Measurements from ENCODE around the gene GOLGA6L9.
"Not testable (repeated sequence)": the region's sequence is repeated elsewhere in the genome, so short reads cannot be mapped to it uniquely, and the experiment has no call there.

Gene GOLGA6L9

DNA sequence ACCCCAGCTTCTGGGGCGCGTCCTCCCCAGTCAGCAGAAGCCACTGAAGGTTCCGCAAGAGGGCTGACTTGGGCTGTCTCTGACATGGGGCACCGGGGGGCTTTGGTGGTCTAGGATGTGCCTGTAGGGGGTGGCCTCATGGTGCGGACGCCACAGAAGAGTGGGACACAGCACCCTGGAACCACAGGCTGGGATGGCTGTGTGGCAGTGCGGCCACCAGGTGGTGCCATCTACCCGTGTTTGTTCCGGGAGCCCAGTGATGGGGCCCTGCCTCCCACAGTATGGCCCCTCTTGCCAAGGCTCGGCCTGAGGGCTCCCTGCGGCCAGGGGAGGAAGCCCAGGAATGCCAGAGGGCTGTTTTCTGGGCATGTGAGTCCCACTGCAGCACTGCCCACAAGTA, 38.6 kb downstream of the GOLGA6L9 start:
- DNase-seq (ENCODE audit: low read depth in 2 of 2): not testable (repeated sequence)

DNA sequence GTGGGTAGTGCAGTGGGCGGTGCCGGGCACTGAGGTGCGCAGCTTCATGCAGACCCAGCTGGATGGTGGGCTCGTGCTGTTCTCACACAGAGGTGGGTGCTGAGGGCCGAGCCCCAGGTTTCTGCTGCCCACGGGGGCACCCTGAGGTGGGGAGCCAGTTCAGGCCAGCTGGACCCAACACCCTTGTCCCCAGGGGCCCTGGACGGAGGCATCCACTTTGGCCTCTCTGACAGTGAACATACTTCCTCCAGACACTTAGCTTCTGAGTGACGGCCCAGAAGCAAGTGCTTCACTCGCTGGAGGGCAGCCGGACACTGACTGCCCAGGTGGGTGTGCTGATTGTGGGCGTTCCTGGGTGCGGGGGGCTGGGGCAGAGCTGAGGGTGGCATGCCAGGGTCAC, 39.8 kb downstream of the GOLGA6L9 start:
- not testable (repeated sequence) for DNase-seq (ENCODE audit: low read depth in 2 of 2)

DNA sequence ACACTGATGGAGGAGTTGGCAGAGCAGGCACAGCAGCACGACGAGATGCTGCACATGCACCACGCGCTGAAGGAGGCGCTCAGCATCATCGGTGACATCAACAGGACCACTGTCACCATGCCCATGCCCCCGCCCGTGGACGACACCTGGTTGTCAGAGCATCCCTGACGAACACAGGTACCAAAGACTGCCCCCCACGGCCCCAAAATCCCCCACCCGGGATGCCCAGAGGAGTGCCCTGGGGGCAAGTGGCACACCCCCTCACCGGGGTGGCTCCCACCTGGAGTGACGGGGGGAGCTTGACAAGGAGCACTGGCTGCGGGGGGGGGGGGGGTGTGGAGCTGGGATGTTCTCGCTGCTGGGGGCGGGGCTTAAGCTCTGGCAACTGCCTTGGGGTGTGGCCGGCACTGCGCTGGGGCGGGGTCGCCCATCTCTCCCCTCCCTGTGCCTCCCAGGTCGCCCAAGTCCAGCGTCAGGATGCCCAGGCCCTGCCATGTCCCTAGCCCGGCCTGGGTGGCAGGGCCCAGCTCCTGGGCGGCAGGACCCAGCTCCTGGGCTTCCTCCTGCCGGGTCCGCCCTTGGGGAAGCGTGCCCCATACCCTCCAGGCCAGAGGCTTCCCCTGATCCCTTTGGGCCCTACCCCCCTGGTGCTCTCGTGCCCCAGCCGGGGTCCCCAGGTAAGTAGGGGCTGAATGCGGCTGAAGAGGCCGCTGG, 42.8 kb downstream of the GOLGA6L9 start:
- DNase-seq (ENCODE audit: low read depth in 2 of 2): not testable (repeated sequence)

DNA sequence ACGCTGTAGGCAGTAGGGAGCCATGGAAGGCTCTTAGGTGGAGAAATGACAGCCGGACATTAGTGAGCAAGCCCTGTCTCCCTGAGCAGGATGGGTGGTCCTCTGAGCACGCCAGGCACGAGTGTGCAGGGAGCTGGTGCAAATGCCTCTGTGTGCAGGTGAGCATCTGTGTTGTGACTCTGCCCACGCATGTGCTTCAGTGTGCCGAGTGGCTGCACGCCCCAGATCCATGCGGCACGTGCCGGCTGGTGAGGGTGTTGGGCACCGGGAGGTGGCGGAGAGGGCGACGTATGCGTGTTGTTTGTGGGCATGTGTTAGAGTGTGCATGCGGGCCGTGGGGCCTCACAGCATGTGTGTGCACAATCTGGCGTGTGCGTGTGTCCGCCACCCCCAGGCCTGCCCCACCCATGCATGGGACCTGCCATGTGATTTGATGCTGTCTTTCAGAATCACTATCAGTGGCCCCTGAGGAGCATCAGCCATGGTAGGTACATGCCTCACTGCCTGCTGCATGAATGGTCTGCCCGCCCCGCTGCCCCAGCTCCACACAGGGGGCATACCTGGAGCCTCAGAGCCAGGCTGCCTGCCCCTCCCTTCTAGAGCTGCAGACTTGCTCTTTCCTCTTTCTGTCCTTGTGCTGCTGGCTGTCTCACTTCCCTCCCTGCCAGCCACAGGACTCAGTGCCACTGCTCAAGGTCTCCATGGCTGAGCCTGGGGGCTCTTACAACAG, 45.1 kb downstream of the GOLGA6L9 start:
- DNase-seq (ENCODE audit: low read depth in 2 of 2): not testable (repeated sequence)

DNA sequence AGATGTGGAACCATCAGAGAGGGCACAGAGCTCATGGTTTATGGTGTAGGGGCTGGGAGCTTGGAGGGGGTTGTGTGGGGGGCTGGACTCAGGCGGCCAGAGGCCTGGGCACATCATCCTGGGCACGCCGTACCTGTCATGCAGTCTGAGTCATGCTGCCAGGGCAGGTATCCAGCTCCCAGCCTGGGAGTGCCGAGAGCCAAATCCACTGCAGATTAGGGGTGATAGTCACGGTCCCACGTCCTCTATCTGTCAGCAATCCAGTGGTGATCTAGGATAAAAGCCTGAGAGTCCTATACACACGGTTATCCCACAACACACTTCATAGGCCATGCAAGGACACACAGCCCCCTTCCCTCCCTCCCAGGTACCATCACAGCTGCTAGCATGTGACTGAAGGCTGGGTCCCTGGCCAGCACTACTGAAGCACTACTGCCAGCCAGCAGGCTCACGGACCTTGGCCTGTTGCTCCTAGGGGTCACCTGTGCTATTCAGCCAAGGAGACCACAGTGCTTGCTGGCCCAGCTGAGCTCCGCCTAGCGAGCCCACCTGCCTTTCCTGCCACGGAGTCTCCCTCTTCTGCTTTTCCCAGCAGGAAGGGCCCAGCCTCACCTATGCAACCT, 45.8 kb downstream of the GOLGA6L9 start:
- not testable (repeated sequence) for DNase-seq (ENCODE audit: low read depth in 2 of 2)

DNA sequence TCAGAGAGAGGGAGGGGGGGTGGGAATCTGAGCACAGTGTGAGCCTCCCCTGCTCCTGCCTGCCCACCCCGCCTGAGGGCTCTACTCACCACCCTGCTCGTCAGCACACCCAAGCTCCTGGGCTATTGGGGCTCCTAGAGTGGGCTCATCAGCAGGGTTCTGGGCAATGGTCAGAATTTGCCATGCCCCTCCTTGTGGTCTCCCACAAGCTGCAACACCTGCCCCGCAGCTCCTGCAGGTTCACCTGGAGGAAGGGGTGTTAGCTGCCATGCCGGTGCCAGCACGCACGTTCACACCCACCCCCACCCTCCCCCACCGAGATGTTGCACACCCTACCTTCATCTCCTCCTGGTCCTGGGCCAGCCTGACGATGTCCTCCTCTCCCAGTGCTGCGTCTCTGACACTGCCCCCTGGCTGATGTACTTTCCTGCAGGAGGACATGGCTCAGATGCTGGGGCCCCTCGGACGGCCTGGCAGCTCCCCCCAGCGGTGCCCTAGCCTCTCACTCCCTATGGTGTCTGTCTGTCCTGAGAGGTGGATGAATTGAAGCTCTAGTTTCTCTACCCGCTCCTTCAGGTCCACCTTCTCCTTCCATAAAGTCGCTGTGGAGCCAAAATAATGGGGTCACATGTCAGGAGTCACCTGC, 47.2 kb downstream of the GOLGA6L9 start:
- not testable (repeated sequence) for DNase-seq (ENCODE audit: low read depth in 2 of 2)

DNA sequence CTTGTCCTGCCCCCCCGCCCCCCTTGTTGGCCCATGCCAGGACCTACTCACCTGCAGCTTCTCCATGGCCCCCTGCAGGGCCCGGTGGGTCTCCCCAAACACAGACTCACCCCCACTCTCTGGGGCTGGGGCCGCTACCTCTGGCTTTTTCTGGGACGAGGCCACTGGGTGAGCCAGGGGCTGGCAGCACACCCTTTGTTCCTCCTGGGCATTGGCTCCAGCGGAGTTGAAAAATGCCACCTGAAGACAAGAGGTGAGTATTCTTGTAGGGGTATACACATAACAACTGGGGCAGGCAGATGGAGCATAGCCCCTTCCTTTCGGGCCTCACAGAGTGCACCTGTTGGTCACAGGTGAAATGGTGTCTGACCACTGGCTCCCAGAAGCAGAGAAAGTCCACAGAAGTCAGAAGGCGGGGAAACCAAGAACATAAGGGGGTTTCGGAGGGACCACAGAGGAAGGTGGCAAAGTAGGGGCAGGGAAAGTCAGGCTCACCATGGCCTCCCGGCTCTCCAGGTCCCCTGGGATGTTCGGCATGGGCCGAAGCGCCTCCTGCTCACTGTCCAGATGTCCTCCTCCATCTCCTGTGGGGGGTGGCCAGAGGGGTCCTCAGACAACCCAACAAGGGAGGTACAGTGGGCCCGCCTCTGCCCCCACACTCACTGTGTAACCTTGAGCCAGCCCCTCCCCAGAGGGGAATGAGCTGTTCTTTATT, 47.9 kb downstream of the GOLGA6L9 start:
- DNase-seq (ENCODE audit: low read depth in 2 of 2): not testable (repeated sequence)
